ENCODE measurements around the gene IGFLR1. TPM values are rescaled to one million over a fixed set of nuclear protein-coding genes. Genes with fewer than 3 reads are reported as not detected.

The IGFLR1 gene
- total and polyA plus RNA-seq, 2 of the 8 experiments (the other 6 are each of a cell fraction or from before 2014, with no cell fraction given): 8.4 to 28.9 TPM

DNA sequence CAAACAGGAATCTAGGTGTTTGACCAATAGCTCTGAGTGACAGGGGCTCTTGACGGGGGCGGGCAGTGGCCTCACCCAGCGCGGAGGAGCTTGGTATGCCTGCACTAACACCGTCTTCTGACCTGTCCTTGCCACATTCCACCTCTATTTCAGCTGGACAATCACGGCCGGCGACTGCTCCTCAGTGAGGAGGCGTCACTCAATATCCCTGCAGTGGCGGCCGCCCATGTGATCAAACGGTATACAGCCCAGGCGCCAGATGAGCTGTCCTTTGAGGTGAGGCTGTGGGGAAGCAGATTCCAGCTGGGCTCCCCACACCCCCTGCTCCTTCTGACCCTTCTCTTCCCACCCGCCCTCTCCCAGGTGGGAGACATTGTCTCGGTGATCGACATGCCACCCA lies 37.8 kb upstream of the IGFLR1 start (continued):
- TF ChIP-seq KDM5A (IDR thresholded peaks at IDR 0.05; ENCODE audit: low read length) (no peak), TBP (IDR thresholded peaks at IDR 0.05; ENCODE audit: low read depth, low read length) (no peak), BACH1 (IDR thresholded peaks at IDR 0.05; ENCODE audit: low read length) (no peak)

Measured in H1 (cell line).